Thyroid gland (tissue), 4 donors: ENCODE measurements around the gene ZXDB.

Experiments
- POLR2A ChIP-seq, 2 donors: fragments of 450-650 bp; IDR thresholded peaks; one replicate each; pipeline ENCODE4 v1.6.1; 2017; ENCODE audit warnings: antibody characterized with exemption in 2 of 2, mild to moderate bottlenecking in 2 of 2, moderate library complexity in 1 of 2
- TF ChIP-seq, protein P1 (sequence below), 6 experiments: fragments of 200-600 bp in 3 of 6; fragments of 450-650 bp in 3 of 6; sonication (generic) in 3 of 6; IDR thresholded peaks; one replicate each; pipeline ENCODE4 v1.5.1; 2016 to 2019; ENCODE audit warnings: antibody characterized with exemption in 6 of 6, mild to moderate bottlenecking in 2 of 6, inconsistent platforms in 1 of 6, moderate library complexity in 1 of 6

- TF ChIP-seq, protein P1, sequence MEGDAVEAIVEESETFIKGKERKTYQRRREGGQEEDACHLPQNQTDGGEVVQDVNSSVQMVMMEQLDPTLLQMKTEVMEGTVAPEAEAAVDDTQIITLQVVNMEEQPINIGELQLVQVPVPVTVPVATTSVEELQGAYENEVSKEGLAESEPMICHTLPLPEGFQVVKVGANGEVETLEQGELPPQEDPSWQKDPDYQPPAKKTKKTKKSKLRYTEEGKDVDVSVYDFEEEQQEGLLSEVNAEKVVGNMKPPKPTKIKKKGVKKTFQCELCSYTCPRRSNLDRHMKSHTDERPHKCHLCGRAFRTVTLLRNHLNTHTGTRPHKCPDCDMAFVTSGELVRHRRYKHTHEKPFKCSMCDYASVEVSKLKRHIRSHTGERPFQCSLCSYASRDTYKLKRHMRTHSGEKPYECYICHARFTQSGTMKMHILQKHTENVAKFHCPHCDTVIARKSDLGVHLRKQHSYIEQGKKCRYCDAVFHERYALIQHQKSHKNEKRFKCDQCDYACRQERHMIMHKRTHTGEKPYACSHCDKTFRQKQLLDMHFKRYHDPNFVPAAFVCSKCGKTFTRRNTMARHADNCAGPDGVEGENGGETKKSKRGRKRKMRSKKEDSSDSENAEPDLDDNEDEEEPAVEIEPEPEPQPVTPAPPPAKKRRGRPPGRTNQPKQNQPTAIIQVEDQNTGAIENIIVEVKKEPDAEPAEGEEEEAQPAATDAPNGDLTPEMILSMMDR (IDR thresholded peaks at IDR 0.05): no peak
- TF ChIP-seq POLR2A (IDR thresholded peaks at IDR 0.05): no peak
Measured at GRCh38 chrX:57587062-57587461, 4.7 kb upstream of the ZXDB start.
